Measurements from ENCODE around the gene PLAGL2. TPM values are rescaled to one million over a fixed set of nuclear protein-coding genes. Genes with fewer than 3 reads are reported as not detected.
A peak's percentile ranks its signal among the peaks of the same experiment; 100 is the strongest.

The PLAGL2 gene
- total and polyA plus RNA-seq, 9 of the 15 experiments (the other 6 are each of a cell fraction or from before 2014, with no cell fraction given), result 3.1 to 24.3 (median 6.4) TPM

DNA sequence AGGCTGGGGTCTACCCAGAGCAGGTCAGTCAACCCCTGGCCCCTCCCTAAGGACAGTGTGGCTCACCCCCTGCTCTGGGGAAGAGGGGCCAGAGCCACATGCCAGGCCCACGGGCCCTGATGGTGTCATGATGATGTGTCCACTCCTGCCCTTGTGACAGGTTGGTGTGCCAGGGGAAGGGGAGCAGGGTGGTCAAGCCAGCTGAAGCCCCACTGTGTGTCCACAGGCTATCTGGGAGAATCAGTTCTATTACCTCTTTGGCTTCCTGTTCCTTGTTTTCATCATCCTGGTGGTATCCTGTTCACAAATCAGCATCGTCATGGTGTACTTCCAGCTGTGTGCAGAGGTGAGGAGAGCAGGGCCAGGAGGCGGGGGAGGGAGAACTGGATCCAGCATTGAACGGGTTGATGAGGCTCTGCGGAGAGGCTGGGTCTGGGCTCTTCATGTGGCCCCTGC lies 47.7 kb downstream of the PLAGL2 start (continued):
- TF ChIP-seq ID3 (CRISPR knock-in tag; IDR thresholded peaks at IDR 0.05) (no peak), ID3 (tag; IDR thresholded peaks at IDR 0.05) (no peak), LCOR (CRISPR knock-in tag; IDR thresholded peaks at IDR 0.05) (no peak), U2AF2 (optimal IDR thresholded peaks at IDR 0.05; ENCODE audit: low read depth, low read length) (no peak), MXI1 (IDR thresholded peaks at IDR 0.05; ENCODE audit: low read depth, low read length) (no peak), ZNF551 (CRISPR knock-in tag; IDR thresholded peaks at IDR 0.05) (no peak), ZNF408 (CRISPR knock-in tag; IDR thresholded peaks at IDR 0.05; ENCODE audit: low read depth) (no peak), ILF3 (IDR thresholded peaks at IDR 0.05; ENCODE audit: borderline replicate concordance) (no peak), GMEB1 (CRISPR knock-in tag; IDR thresholded peaks at IDR 0.05) (no peak), MTA2 (IDR thresholded peaks at IDR 0.05; ENCODE audit: low read depth) (no peak), SMARCB1 (IDR thresholded peaks at IDR 0.05; ENCODE audit: insufficient read length, low read depth) (no peak), ETS2 (tag; IDR thresholded peaks at IDR 0.05; ENCODE audit: borderline replicate concordance, poor library complexity, severe bottlenecking) (no peak), KAT8 (IDR thresholded peaks at IDR 0.05; ENCODE audit: low read depth) (no peak), BCL6 (CRISPR knock-in tag; IDR thresholded peaks at IDR 0.05) (no peak), ZNF253 (CRISPR knock-in tag; conservative IDR thresholded peaks at IDR 0.05) (no peak), DMBX1 (CRISPR knock-in tag; IDR thresholded peaks at IDR 0.05; ENCODE audit: borderline replicate concordance) (peak; percentile 88), ZNF121 (CRISPR knock-in tag; conservative IDR thresholded peaks at IDR 0.05) (no peak)
- TF ChIP-seq, protein P1, sequence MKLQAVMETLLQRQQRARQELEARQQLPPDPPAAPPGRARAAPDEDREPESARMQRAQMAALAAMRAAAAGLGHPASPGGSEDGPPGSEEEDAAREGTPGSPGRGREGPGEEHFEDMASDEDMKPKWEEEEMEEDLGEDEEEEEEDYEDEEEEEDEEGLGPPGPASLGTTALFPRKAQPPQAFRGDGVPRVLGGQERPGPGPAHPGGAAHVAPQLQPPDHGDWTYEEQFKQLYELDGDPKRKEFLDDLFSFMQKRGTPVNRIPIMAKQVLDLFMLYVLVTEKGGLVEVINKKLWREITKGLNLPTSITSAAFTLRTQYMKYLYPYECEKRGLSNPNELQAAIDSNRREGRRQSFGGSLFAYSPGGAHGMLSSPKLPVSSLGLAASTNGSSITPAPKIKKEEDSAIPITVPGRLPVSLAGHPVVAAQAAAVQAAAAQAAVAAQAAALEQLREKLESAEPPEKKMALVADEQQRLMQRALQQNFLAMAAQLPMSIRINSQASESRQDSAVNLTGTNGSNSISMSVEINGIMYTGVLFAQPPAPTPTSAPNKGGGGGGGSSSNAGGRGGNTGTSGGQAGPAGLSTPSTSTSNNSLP (IDR thresholded peaks at IDR 0.05; ENCODE audit: borderline replicate concordance, low read depth, low read length), result no peak
- TF ChIP-seq, protein P2, sequence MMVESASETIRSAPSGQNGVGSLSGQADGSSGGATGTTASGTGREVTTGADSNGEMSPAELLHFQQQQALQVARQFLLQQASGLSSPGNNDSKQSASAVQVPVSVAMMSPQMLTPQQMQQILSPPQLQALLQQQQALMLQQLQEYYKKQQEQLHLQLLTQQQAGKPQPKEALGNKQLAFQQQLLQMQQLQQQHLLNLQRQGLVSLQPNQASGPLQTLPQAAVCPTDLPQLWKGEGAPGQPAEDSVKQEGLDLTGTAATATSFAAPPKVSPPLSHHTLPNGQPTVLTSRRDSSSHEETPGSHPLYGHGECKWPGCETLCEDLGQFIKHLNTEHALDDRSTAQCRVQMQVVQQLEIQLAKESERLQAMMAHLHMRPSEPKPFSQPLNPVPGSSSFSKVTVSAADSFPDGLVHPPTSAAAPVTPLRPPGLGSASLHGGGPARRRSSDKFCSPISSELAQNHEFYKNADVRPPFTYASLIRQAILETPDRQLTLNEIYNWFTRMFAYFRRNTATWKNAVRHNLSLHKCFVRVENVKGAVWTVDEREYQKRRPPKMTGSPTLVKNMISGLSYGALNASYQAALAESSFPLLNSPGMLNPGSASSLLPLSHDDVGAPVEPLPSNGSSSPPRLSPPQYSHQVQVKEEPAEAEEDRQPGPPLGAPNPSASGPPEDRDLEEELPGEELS (CRISPR knock-in tag; IDR thresholded peaks at IDR 0.05; ENCODE audit: borderline replicate concordance), result no peak
- TF ChIP-seq, protein P3, sequence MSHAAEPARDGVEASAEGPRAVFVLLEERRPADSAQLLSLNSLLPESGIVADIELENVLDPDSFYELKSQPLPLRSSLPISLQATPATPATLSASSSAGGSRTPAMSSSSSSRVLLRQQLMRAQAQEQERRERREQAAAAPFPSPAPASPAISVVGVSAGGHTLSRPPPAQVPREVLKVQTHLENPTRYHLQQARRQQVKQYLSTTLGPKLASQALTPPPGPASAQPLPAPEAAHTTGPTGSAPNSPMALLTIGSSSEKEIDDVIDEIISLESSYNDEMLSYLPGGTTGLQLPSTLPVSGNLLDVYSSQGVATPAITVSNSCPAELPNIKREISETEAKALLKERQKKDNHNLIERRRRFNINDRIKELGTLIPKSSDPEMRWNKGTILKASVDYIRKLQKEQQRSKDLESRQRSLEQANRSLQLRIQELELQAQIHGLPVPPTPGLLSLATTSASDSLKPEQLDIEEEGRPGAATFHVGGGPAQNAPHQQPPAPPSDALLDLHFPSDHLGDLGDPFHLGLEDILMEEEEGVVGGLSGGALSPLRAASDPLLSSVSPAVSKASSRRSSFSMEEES (CRISPR knock-in tag; IDR thresholded peaks at IDR 0.05), result no peak
- TF ChIP-seq, protein P4, sequence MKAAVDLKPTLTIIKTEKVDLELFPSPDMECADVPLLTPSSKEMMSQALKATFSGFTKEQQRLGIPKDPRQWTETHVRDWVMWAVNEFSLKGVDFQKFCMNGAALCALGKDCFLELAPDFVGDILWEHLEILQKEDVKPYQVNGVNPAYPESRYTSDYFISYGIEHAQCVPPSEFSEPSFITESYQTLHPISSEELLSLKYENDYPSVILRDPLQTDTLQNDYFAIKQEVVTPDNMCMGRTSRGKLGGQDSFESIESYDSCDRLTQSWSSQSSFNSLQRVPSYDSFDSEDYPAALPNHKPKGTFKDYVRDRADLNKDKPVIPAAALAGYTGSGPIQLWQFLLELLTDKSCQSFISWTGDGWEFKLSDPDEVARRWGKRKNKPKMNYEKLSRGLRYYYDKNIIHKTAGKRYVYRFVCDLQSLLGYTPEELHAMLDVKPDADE (conservative IDR thresholded peaks at IDR 0.05; ENCODE audit: control insufficient read depth, low read depth, low read length), result no peak
